ENCODE data around the gene CAPN11. TPM values are rescaled to one million over a fixed set of nuclear protein-coding genes. Genes with fewer than 3 reads are reported as not detected.

The CAPN11 gene
- total RNA-seq, 1 donor from 2014 or later = 0.95 TPM

- no peak for DNase-seq (ENCODE audit: low spot score)
Observed at GRCh38 chr6:44156494-44157151, 2.0 kb upstream of the CAPN11 start.

GRCh38 chr6:44157152-44157521 is 1.5 kb upstream of the CAPN11 start:
- DNase-seq (ENCODE audit: low spot score) = no peak

GRCh38 chr6:44161997-44162338 is 3.3 kb downstream of the CAPN11 start:
- DNase-seq (ENCODE audit: low spot score) = no peak

- DNase-seq (ENCODE audit: low spot score) = no peak
Observed at GRCh38 chr6:44162876-44163625, 4.4 kb downstream of the CAPN11 start.

GRCh38 chr6:44166116-44166515 is 7.5 kb downstream of the CAPN11 start:
- no peak for DNase-seq (ENCODE audit: low spot score)

GRCh38 chr6:44166591-44167184 is 8.1 kb downstream of the CAPN11 start:
- no peak for DNase-seq (ENCODE audit: low spot score)

GRCh38 chr6:44167567-44167966 is 8.9 kb downstream of the CAPN11 start:
- DNase-seq (ENCODE audit: low spot score) = no peak

GRCh38 chr6:44169154-44169553 is 10.5 kb downstream of the CAPN11 start:
- no peak for DNase-seq (ENCODE audit: low spot score)

GRCh38 chr6:44169886-44170570 is 11.4 kb downstream of the CAPN11 start:
- no peak for DNase-seq (ENCODE audit: low spot score)

- no peak for DNase-seq (ENCODE audit: low spot score)
Observed at GRCh38 chr6:44171899-44172546, 13.4 kb downstream of the CAPN11 start.

GRCh38 chr6:44172731-44173500 is 14.3 kb downstream of the CAPN11 start:
- peak; percentile 80 for DNase-seq (ENCODE audit: low spot score)

- no peak for DNase-seq (ENCODE audit: low spot score)
Observed at GRCh38 chr6:44176130-44176761, 17.6 kb downstream of the CAPN11 start.

- DNase-seq (ENCODE audit: low spot score) = no peak
Observed at GRCh38 chr6:44176762-44177509, 18.3 kb downstream of the CAPN11 start.

- DNase-seq (ENCODE audit: low spot score) = peak; percentile 72
Observed at GRCh38 chr6:44177691-44178423, 19.2 kb downstream of the CAPN11 start.

- no peak for DNase-seq (ENCODE audit: low spot score)
Observed at GRCh38 chr6:44178424-44179071, 19.9 kb downstream of the CAPN11 start.

- DNase-seq (ENCODE audit: low spot score) = no peak
Observed at GRCh38 chr6:44179072-44179536, 20.5 kb downstream of the CAPN11 start.

GRCh38 chr6:44179648-44180047 is 21.0 kb downstream of the CAPN11 start:
- no peak for DNase-seq (ENCODE audit: low spot score)

GRCh38 chr6:44180406-44180805 is 21.8 kb downstream of the CAPN11 start:
- no peak for DNase-seq (ENCODE audit: low spot score)

GRCh38 chr6:44180886-44181285 is 22.3 kb downstream of the CAPN11 start:
- DNase-seq (ENCODE audit: low spot score) = no peak

Data from mucosa of gallbladder (tissue), 1 donor.